HG02938 (cell line): ENCODE data around the gene ZBTB7C.

ENCODE experiments used
- ATAC-seq: cut with Tn5 transposase; IDR thresholded peaks from one replicate; pipeline ENCODE4 v1.9.1; 2021; ENCODE audit warnings: mild to moderate bottlenecking, moderate library complexity; ENCODE audit not compliant: unreplicated experiment

ZBTB7C gene

GRCh38 chr18:48418539-48419276 lies 9.5 kb upstream of the ZBTB7C start:
- ATAC-seq, result no peak

GRCh38 chr18:48417985-48418384 lies 8.8 kb upstream of the ZBTB7C start:
- no peak for ATAC-seq

GRCh38 chr18:48413342-48413741 lies 4.2 kb upstream of the ZBTB7C start:
- ATAC-seq, result no peak

- no peak for ATAC-seq
Measured at GRCh38 chr18:48412339-48412929, 3.3 kb upstream of the ZBTB7C start.

GRCh38 chr18:48410095-48410920 lies 1.1 kb upstream of the ZBTB7C start:
- peak; percentile 94 for ATAC-seq

GRCh38 chr18:48409591-48410094 lies 460 bp upstream of the ZBTB7C start:
- peak; percentile 17 for ATAC-seq

GRCh38 chr18:48408111-48408726 lies 964 bp downstream of the ZBTB7C start:
- no peak for ATAC-seq

GRCh38 chr18:48407358-48407757 lies 1.8 kb downstream of the ZBTB7C start:
- no peak for ATAC-seq

GRCh38 chr18:48405978-48406377 lies 3.2 kb downstream of the ZBTB7C start:
- ATAC-seq, result no peak

- no peak for ATAC-seq
Measured at GRCh38 chr18:48404716-48405507, 4.3 kb downstream of the ZBTB7C start.

GRCh38 chr18:48402953-48403352 lies 6.2 kb downstream of the ZBTB7C start:
- no peak for ATAC-seq

GRCh38 chr18:48399303-48400075 lies 9.7 kb downstream of the ZBTB7C start:
- no peak for ATAC-seq

GRCh38 chr18:48398074-48398473 lies 11.1 kb downstream of the ZBTB7C start:
- ATAC-seq, result no peak

GRCh38 chr18:48397021-48397420 lies 12.2 kb downstream of the ZBTB7C start:
- ATAC-seq, result no peak

- no peak for ATAC-seq
Measured at GRCh38 chr18:48396561-48396960, 12.6 kb downstream of the ZBTB7C start.

GRCh38 chr18:48395646-48396045 lies 13.5 kb downstream of the ZBTB7C start:
- ATAC-seq, result no peak

GRCh38 chr18:48394176-48394575 lies 15.0 kb downstream of the ZBTB7C start:
- ATAC-seq, result no peak

GRCh38 chr18:48393776-48394175 lies 15.4 kb downstream of the ZBTB7C start:
- ATAC-seq, result no peak

GRCh38 chr18:48393170-48393569 lies 16.0 kb downstream of the ZBTB7C start:
- ATAC-seq, result no peak

GRCh38 chr18:48392268-48392667 lies 16.9 kb downstream of the ZBTB7C start:
- ATAC-seq, result no peak
